Left hindlimb (tissue), 1 donor: ENCODE data around the gene CUX1.
"Not testable (repeated sequence)": the region's sequence is repeated elsewhere in the genome, so short reads cannot be mapped to it uniquely, and the experiment has no call there.

Experiments used
- DNase-seq: peaks from one replicate; pipeline ENCODE4 v3.0.0-alpha.2; 2018

Gene CUX1

GRCh38 chr7:102302025-102302424, 484.6 kb downstream of the CUX1 start:
- DNase-seq, result no peak

- DNase-seq, result peak; percentile 78
Measured at GRCh38 chr7:102303669-102304422, 486.4 kb downstream of the CUX1 start.

- peak; percentile 54 for DNase-seq
Measured at GRCh38 chr7:102304668-102305067, 487.2 kb downstream of the CUX1 start.

- peak; percentile 3 for DNase-seq
Measured at GRCh38 chr7:102305414-102306268, 488.2 kb downstream of the CUX1 start.

GRCh38 chr7:102306916-102307677, 489.7 kb downstream of the CUX1 start:
- no peak for DNase-seq

GRCh38 chr7:102310414-102310815, 493.0 kb downstream of the CUX1 start:
- DNase-seq, result no peak

GRCh38 chr7:102312317-102312716, 494.9 kb downstream of the CUX1 start:
- DNase-seq, result no peak

- DNase-seq, result no peak
Measured at GRCh38 chr7:102313997-102314780, 496.8 kb downstream of the CUX1 start.

- DNase-seq, result no peak
Measured at GRCh38 chr7:102317231-102318059, 500.0 kb downstream of the CUX1 start.

GRCh38 chr7:102318482-102318971, 501.1 kb downstream of the CUX1 start:
- no peak for DNase-seq

- DNase-seq, result no peak
Measured at GRCh38 chr7:102319671-102320070, 502.2 kb downstream of the CUX1 start.

- DNase-seq, result no peak
Measured at GRCh38 chr7:102320181-102320580, 502.8 kb downstream of the CUX1 start.

- DNase-seq, result no peak
Measured at GRCh38 chr7:102320601-102321350, 503.4 kb downstream of the CUX1 start.

- DNase-seq, result no peak
Measured at GRCh38 chr7:102321351-102322201, 504.1 kb downstream of the CUX1 start.

- no peak for DNase-seq
Measured at GRCh38 chr7:102322202-102322715, 504.8 kb downstream of the CUX1 start.

- DNase-seq, result no peak
Measured at GRCh38 chr7:102323914-102324195, 506.4 kb downstream of the CUX1 start.

GRCh38 chr7:102325106-102325505, 507.7 kb downstream of the CUX1 start:
- not testable (repeated sequence) for DNase-seq

- no peak for DNase-seq
Measured at GRCh38 chr7:102326157-102326889, 508.9 kb downstream of the CUX1 start.

GRCh38 chr7:102327183-102327582, 509.8 kb downstream of the CUX1 start:
- DNase-seq, result not testable (repeated sequence)
